CD4-positive, alpha-beta T cell treated with Interleukin-12 subunit alpha and Interleukin-12 subunit beta, for 1 hour (primary cell): ENCODE data around the gene ANKMY1.
"Not testable (repeated sequence)": the region's sequence is repeated elsewhere in the genome, so short reads cannot be mapped to it uniquely, and the experiment has no call there.

Source experiments
- DNase-seq: peaks from one replicate; pipeline ENCODE4 v3.0.0-alpha.2; 2020

Gene ANKMY1

DNA sequence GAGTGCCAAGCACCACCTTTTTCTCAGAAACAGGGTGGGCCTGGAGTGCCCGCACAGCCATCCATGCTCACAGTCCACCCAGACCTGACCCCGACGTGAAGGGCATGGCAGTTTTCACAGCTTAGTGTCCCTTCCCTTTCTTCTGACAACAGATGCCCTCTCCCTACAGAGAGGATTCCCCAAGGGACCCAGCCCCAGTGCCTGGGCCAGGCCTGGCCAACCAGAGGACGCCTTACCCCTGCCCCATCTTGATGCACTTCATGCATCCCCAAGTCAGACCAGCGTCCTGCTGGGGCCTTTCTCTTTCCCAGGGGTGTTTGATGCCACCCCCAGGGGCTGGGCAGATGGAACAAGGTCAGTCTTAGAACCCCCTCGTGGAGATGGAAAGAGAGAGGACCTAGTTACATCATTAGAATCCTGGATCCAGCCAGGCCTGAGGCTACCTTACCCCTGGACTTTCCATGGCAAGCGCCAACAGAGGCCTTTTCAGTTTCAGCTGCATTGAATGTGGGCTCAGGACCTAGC lies 3.8 kb downstream of the ANKMY1 start:
- no peak for DNase-seq

DNA sequence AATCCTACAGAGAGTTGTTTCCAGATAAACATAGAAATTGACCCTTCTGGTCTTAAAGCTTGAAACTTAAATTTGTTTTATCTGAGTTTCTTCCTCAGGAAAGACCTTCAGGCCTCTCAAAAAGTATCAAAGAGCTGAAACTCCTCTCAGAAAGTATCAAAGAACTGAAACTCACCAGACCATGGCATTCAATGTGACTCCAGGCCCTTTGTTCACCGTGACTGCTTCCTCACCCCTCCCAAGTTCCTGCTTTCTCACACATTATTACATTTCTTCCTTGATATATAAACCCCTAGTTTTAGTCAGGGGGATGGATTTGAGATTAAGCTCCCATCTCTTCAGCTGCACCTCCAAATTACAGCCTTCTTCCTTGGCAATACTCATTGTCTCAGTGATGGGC lies 6.0 kb downstream of the ANKMY1 start:
- no peak for DNase-seq

DNA sequence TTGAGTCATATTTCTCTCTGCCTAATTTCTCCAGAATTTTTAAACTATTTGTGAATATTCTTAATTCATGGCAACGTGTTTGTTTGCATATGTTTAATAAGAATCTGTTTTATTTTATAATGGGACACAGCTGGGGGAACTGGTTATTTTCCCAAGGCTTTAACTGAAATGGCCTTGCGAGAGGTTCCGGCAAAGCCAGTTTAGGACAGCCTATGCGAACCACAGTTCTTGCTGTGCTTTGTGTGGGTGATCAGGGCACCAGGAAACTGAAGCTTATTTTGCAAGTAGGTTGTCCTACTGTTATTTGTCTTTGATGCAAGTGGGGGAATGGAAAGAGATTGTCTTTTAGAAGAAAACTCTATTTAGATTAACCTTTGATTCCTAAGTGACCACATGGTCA lies 6.5 kb downstream of the ANKMY1 start:
- DNase-seq: no peak

DNA sequence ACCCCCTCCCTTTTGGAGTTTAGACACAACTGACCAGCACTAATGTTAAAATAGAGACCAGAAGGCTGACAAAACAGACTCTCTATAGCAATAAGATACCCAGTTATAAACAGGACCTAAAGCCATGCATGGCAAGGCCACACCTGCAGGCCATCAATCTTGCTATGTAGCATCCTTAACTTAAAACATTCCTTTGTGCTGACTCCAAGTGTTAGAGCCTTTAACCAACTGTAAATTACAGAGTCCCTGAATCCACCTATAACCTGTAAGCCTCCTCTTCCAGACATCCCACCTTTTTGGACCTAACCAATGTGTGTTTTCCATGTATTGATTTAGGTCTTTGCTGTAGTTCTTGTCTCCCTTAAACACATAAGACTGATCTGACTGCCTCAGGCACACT lies 17.9 kb downstream of the ANKMY1 start:
- DNase-seq: no peak

DNA sequence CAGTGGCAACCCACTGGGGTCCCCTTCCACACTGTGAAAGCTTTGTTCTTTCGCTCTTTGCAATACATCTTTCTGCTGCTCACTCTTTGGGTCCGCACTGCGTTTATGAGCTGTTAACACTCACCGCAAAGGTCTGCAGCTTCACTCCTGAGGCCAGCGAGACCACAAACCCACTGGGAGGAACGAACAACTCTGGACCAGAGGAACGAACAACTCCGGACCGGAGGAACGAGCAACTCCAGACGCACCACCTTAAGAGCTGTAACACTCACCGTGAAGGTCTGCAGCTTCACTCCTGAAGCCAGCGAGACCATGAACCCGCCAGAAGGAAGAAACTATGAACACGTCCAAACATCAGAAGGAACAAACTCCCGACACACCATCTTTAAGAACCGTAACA lies 18.7 kb downstream of the ANKMY1 start:
- not testable (repeated sequence) for DNase-seq

DNA sequence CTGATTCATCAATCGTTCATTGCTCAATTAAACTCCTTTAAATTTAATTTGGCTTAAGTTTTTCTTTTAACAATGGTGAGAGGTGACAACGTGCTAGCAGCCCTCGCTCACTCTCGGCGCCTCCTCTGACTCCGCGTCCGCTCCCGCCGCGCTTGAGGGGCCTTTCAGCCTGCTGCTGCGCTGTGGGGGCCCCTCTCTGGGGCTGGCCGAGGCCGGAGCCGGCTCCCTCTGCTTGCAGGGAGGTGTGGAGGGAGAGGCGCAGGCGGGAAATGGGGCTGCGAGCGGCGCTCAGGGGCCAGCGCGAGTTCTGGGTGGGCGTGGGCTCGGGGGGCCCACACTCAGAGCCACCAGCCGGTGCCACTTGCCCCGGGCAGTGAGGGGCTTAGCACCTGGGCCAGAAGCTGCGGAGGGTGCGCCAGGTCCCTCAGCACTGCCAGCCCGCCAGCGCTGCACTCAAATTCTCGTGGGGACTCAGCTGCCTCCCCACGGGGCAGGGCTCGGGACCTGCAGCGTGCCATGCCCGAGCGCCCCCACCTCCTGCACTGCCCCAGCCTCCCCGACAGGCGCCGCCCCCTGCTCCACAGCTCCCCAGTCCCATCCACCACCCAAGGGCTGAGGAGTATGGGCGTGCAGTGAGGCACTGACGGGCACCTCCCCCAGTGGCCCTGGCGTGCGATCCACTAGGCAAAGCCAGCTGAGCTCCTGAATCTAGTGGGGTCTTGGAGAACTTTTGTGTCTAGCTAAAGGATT lies 19.6 kb downstream of the ANKMY1 start:
- no peak for DNase-seq

DNA sequence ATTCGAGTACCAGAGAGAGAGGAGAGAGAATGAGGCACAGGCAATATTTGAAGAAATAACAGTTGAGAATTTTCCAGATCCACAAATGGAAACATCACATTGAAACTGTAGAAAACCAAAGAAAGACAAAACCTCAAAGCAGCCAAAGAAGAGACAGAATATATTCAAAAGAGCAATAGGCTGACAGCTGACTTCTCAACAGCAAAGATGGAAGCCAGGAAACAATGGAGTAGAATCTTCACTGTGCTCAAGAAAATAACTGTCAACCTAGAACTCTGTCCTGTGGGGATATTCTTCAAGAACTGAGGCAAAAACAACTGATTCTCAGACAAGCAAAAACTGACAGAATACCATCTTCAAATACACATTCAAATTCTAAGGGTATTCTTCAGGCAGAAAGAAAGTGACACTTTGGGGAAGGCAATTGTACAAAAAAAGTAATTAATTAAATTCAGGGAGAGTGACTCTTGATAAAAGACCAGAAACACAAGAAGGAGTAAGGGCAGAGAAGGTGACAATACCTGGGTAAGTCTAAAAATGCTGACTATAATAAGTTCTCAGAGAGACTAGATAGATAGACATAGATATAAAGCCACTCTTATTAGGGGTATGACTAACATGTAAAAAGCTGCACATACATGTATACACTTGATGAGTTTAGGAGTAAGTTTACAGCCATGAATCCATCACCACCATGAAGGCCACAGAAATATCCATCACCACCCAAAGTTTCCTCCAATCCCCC lies 25.6 kb downstream of the ANKMY1 start:
- DNase-seq: no peak

DNA sequence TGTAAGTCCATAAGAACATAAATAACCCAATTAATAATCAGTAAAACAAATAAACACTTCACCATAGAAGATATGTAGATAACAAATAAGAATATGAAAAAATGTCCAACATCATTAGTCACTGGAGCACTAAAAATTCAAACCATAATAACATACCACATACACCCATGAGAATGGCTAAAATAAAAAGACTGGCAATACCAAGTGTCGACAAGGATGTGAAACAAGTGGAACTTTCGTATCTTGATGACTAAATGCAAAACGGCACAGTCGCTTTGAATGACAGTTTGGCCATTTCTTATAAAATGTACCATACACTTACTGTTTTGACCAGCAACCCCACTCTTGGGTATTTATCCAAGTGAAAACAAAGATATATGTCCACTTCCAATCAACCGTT lies 26.8 kb downstream of the ANKMY1 start:
- no peak for DNase-seq

DNA sequence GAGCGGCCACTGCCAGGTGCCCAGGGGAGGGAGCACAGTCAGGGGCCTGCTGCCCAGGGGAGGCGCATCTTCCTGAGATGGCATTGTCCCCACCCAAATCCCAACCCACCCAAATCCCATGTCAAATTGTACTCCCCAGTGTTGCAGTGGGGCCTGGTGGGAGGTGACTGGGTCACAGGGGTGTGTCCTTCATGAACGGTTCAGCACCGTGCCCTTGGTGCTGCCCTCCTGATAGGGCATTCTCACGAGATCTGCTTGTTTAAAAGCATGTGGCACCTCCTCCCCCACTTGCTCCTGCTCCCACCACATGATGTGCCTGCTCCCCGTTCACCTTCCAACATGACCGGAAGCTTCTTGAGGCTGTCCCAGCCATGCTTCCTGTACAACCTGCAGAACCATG lies 27.6 kb downstream of the ANKMY1 start:
- no peak for DNase-seq

DNA sequence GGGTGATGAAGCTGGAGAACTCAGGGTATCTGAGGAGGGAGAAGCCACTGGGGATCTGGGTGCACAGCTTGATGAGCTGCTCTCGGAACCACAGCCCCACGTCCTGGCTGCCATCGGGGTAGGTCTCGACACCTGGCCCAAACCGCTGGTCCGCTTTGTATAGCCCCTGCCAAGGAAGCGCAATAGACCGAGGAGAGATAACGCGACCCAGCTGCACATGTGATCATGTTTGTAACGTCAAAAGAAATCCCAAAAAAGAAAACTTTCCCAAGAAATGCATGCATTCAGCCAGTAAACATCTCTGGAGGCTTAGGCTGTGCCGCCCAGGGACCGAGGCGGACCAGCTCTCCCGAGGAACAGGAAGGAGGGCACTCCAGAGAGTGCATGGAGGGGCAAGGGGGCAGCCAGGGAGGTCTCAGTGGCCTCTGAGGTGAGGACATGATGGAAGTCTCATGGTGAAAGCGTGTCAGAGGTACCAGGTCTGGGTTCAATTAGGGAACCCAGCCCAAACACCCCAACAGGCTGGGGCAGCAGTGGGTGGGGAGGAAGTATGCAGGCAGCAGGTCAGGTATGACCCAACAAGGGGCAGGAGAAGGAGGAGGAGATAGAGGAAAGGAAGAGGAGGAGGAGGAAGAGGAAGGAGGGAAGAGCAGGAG lies 28.3 kb downstream of the ANKMY1 start:
- DNase-seq: no peak

DNA sequence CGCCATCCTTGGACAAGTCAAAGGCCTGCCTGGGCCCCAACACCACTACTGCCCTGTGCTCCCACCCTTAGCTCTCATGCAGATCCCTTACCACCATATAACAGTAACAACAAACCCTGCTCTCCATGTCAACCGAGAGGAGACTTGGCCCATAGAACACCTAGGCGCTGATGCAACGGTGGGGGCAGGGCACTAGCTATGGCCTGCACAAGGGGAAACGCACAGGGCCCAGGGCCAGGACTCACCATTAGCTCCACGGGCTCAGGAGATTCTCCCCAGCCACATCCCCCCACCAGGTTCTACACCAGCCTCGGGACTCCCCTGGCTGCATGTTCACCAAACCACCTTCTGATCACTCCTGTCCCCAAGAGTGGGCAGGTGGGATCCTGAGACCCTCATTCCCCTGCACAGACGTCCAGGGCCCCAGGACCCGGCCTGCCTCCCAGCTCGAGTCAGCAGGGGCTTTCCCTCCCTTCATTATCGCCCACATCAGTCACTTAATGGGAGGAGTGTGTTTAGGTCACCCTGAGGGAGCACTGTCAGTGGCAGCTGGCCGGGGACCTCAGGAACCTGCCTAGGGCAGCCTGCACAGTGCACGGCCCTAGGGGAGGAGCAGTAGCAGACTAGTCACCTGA lies 29.3 kb downstream of the ANKMY1 start:
- no peak for DNase-seq

DNA sequence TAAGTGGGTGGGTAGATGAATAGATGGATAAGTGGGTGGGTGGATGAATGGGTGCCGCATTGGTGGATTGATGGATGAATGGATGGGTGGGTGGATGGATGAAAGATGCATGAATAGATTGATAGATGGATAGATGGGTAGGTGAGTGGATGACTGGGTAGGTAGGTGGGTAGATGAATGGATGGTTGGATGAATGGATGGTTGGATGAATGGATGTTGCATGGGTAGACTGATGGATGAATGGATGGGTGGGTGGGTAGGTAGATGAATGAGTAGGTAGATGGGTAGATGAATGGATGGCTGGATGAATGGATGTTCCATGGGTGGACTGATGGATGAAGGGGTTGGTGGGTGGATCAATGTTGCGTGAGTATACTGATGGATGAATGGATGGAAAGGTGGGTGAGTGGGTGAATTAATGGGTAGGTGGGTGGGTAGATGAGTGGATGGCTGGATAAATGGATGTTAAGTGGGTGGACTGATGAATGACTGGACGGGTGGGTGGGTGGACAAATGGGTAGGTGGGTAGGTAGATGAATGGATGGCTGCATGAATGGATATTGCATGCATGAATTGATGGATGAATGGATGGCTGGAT lies 30.5 kb downstream of the ANKMY1 start:
- DNase-seq: no peak

DNA sequence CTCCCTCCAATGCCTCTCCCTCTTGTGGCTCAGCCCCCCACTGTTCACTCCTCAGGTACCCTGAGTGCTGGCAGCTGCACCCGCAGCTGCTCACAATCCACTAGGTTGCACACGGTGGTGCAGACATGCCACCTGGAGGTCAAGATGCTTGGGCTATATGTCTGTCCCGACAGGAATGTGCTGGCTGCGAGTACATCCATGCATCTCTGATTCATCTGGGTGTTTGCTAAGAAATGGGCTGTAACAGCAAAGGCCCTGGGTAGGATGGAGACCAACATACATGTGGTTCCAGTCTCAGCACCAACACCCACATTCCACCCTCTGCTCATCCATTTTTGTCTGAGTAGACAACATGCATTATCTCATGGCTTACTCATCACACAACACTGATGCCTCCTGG lies 31.3 kb downstream of the ANKMY1 start:
- DNase-seq: no peak

DNA sequence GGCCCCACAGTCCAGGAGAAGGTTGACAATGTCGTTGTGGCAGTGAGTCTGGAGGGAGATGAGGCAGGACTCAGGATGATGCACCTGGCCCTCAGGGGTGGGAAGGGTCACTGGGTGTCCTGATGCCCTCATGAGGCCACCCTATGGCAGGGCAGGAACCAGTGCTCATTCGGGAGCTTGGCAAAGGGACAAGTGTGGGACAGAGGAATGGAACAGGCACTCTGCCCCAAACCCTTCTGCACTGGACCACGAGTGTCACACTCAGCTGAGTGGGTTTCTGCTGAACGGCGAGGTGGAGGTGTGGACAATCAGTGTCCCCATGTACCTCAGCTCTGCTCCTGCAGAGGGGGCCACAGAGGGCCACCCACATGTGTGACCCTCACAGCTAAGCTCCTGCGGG lies 32.0 kb downstream of the ANKMY1 start:
- DNase-seq: no peak

DNA sequence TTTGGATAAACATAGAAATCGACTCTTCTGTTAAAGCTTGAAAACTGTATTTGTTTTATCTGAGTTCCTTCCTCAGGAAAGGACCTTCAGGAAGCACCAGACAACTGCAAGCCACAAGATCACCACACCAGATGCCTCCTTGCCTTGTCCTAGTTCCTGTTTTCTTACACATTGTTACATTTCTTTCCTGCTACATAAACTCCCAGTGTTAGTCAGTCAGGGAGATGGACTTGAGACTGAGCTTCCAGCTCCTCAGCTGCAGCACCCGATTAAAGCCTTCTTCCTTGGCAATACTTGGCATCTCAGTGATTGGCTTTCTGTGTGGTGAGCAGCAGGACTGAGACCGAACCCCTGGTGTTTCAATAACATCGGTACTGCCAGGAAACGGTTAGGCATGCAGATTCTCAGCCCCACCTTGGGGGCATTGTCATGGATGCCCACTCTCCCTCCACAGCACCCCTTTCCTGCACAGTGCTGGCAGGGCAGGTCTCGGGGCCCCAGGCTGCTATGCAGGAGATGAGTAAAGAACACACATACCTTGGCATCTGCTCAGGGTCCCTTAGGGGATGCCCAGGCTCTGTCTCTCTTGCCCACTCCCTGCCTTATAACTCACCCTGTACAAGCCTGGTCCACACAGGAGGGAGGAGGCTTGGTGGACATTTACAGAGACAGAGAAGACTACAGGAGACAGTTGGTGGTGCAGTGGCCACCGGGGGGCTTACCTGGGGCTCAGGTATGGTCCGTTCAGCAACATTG lies 32.6 kb downstream of the ANKMY1 start:
- no peak for DNase-seq

DNA sequence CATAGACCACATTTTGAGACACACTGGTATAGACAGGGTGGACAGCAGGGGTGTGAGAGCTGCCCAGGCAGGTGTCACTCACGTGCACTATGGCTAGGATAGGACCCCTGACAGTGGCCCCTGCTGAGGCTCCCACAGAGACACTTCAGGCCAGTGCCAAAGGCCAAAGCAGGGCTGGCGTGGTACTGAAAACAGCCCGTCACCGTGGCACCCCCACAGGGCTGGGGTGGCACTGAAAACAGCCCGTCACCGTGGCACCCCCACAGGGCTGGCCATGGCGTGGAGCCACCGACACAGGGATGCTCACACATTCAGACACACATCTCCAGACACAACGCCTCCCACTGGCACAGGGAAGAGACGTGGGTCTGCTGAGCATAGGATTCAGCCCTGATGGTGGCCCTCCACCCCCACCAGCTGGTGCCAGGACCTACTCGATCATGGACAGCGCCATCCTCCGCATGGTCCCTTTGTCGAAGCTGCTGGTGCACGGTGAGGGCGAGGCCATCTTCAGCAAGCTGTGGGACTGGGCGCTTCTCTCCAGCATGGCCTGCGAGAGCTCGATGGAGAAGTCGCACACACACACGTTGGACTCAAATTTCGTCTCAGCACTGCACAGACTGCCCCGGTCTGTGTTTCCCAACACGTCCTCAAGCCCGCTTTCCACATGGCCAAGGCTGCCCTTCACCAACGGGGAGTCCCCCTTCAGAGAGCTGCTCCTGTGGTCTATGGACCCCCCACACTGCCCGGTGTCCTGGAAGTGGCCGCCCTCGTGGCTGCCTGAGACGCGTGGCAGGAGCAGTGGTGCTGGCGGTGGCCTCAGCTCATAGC lies 34.1 kb downstream of the ANKMY1 start:
- no peak for DNase-seq

DNA sequence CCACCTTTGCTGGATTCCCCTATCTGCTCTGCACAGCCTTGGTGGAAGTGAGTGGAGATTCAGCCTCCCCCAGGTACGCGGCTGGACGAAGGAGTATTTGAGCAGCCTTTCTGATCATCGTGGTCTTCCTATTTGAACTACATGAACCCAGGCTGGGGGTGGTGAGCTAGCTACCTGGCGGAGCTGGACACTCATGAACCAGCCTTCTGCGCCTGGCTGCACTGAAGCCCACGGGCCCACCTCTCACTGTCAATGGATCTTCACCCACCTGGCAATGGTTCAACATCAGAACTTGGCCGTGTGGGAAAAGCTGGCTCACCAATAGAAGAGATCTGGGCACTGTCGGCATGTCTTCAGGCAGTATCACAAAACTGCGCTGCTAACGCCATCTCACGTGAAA lies 35.4 kb downstream of the ANKMY1 start:
- DNase-seq: no peak

DNA sequence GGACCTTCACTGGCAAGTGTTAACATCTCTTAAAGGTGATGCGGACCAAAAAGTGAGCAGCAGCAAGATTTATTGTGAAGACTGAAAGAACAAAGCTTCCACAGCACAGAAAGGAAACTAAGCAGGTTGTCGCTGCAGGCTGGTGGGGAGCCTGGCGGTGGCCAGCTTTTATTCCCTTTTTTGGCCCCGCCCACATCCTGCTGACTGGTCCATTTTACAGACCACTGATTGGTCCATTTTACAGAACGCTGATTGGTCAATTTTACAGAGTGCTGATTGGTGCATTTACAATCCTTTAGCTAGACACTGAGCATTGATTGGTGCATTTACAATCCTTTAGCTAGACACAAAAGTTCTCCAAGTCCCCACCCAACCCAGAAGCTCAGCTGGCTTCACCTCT lies 35.9 kb downstream of the ANKMY1 start:
- not testable (repeated sequence) for DNase-seq

DNA sequence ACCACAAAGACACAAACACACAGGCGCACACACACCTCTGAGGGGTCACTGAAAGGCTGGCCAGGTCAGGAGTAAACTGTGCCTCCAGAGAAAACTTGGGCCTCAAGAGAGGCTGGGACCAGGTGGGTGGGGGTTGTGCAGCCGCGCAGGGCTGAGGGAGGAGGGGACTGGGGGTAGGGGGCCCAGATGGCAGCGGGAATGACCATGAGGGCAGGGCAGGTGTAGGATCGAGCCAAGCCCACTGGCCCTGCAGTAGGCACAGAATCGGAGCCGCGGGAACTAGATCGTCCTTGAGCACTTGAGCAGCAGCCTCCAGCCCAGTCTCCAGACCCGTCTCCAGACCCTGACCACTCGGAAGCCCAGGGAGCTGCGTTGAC lies 36.8 kb downstream of the ANKMY1 start:
- no peak for DNase-seq

DNA sequence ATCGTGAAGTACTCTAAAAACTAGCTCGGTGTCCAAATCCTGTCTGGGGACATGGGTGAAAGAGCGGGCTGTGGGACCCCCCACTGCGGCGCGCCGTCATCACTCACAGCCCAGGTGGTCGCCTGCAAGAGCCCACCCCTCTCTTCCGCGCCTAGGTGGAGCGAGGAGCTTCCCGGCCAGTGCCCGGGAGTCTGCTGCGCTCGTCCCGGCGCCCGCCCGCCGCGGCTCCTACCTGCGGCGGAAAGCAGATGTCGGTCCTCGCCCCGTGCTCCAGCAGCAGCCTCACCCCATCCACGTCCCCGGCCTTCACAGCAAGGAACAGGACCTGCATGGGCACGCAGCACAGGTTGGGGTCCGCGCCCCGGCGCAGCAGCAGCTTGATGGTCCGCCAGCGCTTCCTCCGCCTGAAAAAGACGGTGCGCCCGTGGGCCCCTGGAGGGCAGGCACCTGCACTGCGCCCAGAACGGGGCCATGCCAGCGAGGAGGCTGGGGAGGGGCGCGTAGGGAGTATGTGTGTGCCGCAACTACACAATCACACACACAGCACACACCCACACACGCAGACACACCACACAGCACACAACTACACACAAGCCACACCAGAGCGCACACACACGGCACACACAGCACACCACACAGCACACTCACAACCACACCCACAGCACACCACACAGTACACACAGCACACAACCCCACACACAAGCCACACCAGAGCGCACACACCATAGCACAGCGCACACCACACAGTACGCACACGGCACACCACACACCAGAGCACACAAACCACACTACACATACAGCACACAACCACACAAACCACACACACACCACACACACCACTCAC lies 37.4 kb downstream of the ANKMY1 start:
- no peak for DNase-seq
